NCI-H2227 (cell line): ENCODE results near the gene SHPK.

Source experiments
- DNase-seq: peaks from one replicate; lab custom pipeline; 2025; ENCODE audit not compliant: unreplicated experiment; lab: John Stamatoyannopoulos, UW

Gene SHPK

GRCh38 chr17:3636154-3636907, at the start of gene SHPK, which contains the start of gene CTNS:
Gene SHPK, minus strand, starts transcription at chr17:3636250. Its CDS starts 31 bp downstream, at chr17:3636219.
Gene CTNS, plus strand, starts transcription at chr17:3636760. Its CDS starts 3,447 bp downstream, at chr17:3640207.
- peak; percentile 95 for DNase-seq

- DNase-seq = no peak
These were observed 49.1 kb upstream of the SHPK start for GRCh38 chr17:3685174-3685573.

- peak; percentile 38 for DNase-seq
These were observed 47.0 kb upstream of the SHPK start for GRCh38 chr17:3683054-3683511.

- no peak for DNase-seq
These were observed 46.0 kb upstream of the SHPK start for GRCh38 chr17:3682033-3682432.

- DNase-seq = no peak
These were observed 45.5 kb upstream of the SHPK start for GRCh38 chr17:3681565-3681964.

DNA sequence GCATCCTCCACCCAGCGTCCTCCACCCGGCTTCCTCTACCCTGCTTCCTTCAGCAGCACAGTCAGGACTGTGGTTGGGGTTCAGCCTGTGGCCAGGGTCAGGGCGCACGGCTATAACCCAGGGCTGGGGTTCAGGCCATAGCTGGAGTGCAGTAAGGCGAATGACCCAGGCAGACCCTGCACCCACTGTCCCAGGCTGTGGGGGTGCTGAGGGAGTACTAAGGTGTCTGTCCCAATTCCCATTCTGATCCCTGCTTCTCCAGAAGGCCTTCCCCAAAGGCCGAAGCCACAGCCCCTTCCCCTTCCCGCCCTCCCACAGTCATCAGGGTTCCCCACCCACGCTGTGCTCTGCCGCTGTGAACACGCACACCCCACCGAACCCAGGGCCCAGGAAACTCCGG, 45.0 kb upstream of the SHPK start:
- no peak for DNase-seq

- DNase-seq = no peak
These were observed 43.6 kb upstream of the SHPK start for GRCh38 chr17:3679531-3680126.

DNA sequence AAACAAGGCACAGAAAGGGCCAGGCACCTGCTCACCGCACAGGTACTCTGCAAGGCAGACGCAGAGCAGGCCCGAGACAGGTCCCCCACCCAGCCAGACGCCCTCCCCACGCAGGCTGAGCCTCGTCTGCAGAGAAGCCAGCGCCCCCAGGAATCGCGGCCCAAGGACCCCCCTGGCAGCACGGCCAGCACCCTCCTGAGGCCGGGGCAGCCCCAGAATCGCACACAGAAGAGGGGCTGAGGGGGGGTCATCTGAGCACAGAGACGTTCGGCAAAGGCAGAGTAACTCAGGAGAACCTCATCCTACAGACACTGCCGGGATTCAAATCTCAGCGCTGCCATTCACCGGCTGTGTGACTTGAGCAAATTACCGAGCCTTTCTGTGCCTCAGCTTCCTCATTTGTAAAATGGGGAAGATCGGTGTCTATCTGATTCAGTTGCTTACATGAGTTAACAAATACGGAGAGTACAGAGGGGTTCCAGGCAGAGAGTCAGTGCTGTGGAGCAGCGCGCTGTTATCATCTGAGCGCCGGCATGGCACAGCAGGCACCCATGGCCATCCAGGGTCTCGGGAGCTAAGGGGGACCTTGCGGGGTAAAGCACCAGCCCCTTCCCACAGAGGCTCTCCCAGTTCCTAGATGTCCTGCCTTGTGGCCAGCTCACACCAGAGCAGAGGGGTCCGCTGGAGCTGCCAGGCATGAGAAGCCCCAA, 42.9 kb upstream of the SHPK start:
- no peak for DNase-seq

GRCh38 chr17:3678095-3678820, 42.2 kb upstream of the SHPK start:
- no peak for DNase-seq

GRCh38 chr17:3675886-3676285, 39.8 kb upstream of the SHPK start:
- DNase-seq = no peak

- DNase-seq = no peak
These were observed 36.5 kb upstream of the SHPK start for GRCh38 chr17:3672571-3672970.

- no peak for DNase-seq
These were observed 33.5 kb upstream of the SHPK start for GRCh38 chr17:3669548-3669947.

DNA sequence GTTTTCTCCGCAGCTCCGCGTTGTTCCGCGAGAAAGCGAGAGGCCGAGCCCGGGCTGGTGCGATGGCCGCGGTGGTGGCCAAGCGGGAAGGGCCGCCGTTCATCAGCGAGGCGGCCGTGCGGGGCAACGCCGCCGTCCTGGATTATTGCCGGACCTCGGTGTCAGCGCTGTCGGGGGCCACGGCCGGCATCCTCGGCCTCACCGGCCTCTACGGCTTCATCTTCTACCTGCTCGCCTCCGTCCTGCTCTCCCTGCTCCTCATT, 33.0 kb upstream of the SHPK start:
- no peak for DNase-seq

DNA sequence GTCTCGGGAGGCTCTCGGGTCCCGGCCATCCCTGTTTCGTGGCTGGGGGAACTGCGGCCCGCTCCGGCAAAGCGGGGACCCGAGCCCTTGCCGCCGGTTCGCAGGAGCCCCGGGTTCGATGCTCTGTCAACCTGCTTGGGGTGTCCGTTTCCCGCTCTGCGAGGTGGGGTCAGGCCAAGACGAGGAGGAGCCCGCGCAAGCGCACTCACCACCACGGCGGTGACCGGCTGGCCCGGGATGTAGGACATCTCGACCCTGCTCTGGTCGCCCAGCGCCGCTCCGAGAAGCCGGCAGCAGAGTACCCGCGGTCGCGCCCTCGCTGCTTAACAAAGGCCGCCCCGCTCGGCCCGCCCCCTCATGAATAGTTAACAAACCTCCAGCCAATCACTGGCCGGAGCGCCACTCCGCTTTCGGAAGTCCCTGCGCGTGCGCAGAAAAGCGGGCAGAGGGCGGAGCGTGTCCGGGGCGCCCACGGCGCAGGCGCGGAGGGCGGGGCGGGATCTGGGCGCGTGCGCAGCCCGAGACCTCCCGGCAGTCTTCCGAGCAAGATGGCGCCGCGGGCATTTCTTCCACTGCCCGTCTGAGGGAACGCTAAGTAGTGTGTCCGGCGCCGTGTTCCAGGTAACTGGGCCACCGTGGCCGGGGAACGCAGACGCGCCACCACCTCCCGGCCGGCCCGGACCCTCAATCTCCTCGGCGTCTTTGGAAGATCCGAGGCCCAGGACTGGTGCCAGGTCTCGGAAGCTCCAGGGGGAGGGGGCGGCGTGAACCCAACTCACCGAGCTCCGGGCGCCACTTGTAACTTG, 32.4 kb upstream of the SHPK start, which contains the start of the genes EMC6 and TAX1BP3:
EMC6 (plus strand) TSS at position 534 of the 806 bp plus-strand sequence. CDS start 335 bp downstream, outside the sequence.
TAX1BP3 (minus strand) TSS at position 300 of the 806 bp plus-strand sequence; CDS start at position 248, 52 bp downstream.
- DNase-seq = peak; percentile 97

- DNase-seq = peak; percentile 73
These were observed 31.6 kb upstream of the SHPK start for GRCh38 chr17:3667366-3668278.

DNA sequence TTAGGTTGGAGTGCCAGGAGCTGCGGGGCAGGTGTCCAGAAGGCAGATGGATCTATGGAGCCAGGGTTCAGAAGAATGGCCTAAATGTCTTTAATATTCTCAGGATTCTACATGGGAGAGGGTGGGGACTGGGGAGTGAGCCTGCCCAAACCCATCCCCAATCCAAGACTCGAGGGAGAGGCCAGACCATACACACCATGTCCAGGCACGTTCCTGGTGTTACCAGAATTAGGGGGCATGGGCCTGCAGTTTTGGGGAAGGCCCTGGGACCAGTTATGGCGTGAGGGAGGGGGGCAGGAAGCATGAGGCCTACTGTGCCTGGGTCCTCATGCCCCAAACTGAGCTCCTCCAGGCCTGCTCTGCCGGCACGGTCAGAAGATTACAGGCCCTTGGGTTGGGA, 30.5 kb upstream of the SHPK start:
- DNase-seq = no peak

- no peak for DNase-seq
These were observed 29.8 kb upstream of the SHPK start for GRCh38 chr17:3665834-3666233.

- no peak for DNase-seq
These were observed 27.3 kb upstream of the SHPK start for GRCh38 chr17:3663102-3664011.
